Medulla oblongata (tissue), 1 donor: ENCODE results near the gene RNF114.
"Not testable (repeated sequence)": the region's sequence is repeated elsewhere in the genome, so short reads cannot be mapped to it uniquely, and the experiment has no call there.

Source experiments
- DNase-seq: peaks from one replicate; pipeline ENCODE4 v3.0.0-alpha.2; 2015; ENCODE audit errors: extremely low spot score

RNF114 gene, protein sequence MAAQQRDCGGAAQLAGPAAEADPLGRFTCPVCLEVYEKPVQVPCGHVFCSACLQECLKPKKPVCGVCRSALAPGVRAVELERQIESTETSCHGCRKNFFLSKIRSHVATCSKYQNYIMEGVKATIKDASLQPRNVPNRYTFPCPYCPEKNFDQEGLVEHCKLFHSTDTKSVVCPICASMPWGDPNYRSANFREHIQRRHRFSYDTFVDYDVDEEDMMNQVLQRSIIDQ

GRCh38 chr20:49936153-49937026 lies at the start of gene RNF114:
Gene RNF114 (plus strand): TSS chr20:49936397. CDS start chr20:49936413, 16 bp downstream.
- DNase-seq = peak; percentile 95

- no peak for DNase-seq
Observed at GRCh38 chr20:49886571-49887213, 49.5 kb upstream of the RNF114 start.

DNA sequence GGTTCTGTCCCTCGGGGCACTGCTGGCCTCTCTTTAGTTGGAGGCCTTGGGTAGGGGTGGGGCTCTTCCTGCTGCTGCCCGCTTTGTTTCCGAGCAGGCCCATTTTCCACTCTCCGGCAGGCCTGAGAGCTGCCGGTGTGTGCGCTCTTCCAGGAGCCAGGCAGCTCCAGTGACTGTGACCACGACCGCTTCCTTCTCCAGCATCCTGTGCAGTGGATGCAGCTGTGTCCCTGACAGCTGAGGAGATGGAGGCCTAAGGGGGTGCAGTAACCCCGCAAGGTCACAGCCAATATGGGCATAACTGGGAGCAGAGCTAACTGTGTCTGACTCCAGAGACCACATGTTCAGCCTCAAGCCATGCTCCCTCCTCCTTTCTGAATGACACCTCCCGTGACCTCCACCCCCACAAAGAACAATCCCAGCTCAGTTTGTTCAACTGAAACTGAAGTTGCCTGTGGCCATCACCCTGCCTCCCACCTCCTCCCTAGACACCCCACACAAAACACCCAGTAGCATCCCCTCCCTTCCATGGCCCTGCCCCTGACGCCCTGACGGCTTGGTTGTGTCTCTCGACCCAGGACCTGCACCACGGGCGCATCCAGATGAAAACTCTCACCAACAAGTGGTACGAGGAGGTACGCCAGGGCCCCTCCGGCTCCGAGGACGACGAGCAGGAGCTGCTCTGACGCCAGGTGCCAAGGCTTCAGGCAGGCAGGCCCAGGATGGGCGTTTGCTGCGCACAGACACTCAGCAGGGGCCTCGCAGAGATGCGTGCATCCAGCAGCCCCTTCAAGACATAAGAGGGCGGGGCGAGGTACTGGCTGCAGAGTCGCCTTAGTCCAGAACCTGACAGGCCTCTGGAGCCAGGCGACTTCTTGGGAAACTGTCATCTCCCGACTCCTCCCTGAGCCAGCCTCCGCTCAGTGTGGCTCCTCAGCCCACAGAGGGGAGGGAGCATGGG lies 48.7 kb upstream of the RNF114 start:
- DNase-seq = peak; percentile 47

DNA sequence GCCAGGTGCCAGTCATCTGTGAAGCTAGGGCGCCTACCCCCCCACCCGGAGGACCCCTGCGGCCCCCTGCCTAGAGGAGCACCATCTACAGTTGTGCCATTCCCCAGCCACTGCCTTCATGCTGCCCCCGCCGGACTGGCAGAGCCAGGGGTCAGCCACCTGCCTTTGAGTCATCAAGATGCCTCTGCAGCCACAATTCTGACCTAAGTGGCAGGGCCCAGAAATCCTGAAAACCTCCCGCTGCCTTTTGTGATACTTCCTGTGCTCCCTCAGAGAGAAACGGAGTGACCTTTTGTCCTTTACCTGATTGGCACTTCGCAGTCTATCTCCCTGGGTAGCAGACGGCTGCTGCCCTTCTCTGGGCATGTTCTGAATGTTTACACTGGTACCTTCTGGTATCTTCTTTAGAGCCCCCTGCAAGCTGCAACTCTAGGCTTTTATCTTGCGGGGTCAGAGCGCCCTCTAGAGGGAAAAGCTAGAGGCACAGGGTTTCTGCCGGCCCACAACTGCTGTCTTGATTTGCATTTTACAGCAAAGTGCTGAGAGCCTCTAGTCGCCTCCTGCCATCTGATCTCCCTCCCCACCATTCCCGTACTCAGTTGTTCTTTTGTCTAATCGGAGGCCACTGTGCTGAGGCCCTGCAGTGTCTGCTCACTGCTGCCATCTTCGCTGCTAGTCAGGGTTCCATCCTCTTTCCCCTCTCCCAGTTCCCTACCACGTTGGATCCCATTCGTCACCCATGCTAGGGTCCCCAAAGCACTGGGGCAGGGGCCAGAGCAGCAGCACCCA lies 47.8 kb upstream of the RNF114 start:
- peak; percentile 94 for DNase-seq

- DNase-seq = no peak
Observed at GRCh38 chr20:49889001-49889934, 46.9 kb upstream of the RNF114 start.

DNA sequence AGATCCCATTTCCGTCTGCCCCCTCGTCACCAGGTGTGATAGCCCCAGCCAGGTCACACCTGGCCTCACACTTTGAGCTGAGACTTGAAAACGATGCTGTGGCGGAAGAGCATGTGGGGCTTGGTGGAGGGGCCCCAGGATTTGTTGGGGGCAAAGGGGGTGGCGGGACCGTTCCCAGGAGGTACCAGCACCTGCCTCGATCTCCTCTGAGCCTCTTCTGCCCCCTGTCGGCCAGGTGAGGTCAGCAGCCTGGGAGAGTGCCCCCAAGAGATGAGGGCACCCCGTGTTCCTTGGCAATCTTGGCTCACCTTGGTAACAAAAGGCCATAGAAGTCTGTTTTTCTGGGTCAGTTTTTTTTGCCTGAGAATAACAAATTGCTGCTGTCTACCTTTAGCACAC lies 46.3 kb upstream of the RNF114 start:
- no peak for DNase-seq

DNA sequence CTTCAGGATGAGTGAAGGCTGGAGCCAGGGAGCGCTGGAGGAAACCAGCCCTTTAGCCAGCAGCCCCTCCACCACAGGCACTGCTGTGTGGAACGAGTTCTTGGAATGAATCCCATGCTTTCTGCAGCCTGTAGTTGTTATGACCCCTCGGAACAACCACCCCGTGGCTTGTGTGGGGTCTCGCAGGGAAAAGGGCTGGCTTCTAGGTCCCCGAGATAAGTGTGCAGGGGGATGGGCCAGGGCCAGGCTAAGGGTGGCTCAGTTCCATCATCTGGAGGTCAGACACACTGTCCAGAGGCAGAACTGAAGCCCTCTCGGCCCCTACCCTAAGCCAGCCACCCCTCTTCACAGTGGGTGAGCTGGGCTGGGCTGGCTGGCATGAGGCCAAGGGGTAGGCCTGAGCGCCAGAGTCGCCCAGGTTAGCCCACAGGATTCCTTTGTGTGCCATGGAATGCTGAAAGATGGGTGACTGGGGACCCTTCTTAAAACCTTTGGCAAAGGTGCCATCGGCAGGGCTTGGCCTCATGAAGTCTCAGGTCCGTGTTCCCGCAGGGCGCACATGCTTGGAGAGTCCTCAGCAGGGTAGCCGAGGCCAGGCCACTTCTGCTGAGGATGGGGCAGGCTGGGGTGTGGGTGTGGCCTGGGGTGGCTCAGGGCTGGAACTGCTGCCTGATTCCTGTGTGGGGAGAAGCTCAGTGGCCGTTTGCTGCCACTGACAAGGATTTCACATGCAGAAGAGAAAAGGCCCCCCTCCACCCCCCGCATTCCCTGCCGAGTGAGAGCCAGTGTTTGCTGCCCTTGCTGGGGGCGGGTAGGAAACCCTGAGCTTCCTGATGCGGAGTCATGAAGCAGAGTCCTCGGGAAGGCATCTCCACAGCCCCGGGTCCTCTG lies 45.5 kb upstream of the RNF114 start:
- peak; percentile 41 for DNase-seq

- no peak for DNase-seq
Observed at GRCh38 chr20:49891476-49892110, 44.6 kb upstream of the RNF114 start.

GRCh38 chr20:49892260-49892659 lies 43.9 kb upstream of the RNF114 start:
- DNase-seq = peak; percentile 66

GRCh38 chr20:49892817-49893216 lies 43.4 kb upstream of the RNF114 start:
- no peak for DNase-seq

GRCh38 chr20:49893242-49894072 lies 42.7 kb upstream of the RNF114 start:
- peak; percentile 29 for DNase-seq

- no peak for DNase-seq
Observed at GRCh38 chr20:49894073-49894470, 42.1 kb upstream of the RNF114 start.

GRCh38 chr20:49895474-49896093 lies 40.6 kb upstream of the RNF114 start:
- not testable (repeated sequence) for DNase-seq

- peak; percentile 21 for DNase-seq
Observed at GRCh38 chr20:49896204-49896603, 40.0 kb upstream of the RNF114 start.

DNA sequence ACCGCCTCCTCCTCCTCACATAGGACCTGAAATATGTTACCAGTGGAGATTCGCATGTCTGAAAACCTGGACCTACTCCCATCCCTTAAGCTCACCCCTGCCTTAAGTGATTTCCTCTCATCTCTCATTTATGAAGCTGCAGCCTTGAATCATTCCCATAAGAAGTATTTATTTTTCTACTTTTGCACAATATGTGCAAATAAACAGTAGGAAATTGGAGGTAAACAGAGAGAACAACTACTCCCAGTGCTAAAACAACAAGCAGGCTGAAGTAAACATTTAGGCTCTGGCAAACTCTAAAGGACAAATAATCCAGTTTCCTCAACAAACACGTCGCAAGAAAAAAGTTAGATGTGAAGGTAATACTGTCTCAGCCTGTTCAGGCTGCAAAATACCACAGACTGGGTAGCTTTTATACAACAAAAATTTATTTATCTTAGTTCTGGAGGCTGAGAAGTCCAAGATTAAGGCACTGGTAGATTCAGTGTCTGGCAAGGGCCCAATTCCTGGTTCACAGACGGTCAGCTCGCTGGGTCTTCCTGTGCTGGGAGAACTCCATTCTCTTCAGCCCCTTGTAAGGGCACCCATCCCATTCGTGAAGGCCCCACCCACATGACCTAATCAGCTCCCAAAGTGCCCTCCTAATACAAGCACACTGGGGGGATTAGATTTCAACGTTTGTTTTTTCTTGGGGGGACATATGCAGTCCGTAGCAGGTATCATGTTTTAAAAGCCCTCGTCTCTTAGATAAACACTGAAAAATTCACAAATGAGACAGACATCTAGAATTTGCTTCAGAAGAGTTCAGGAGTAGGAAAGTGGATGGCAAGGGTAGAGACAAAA lies 36.4 kb upstream of the RNF114 start:
- DNase-seq = no peak

- no peak for DNase-seq
Observed at GRCh38 chr20:49901588-49901987, 34.6 kb upstream of the RNF114 start.
